HFF-Myc (cell line): ENCODE measurements around the gene TRPM4.

ENCODE experiments used
- DNase-seq: peaks from one replicate; pipeline ENCODE4 v3.0.0-alpha.2; 2011; ENCODE audit warnings: low read depth; ENCODE audit errors: extremely low read depth
- H3K4me3 ChIP-seq: replicated peaks from 2 replicates; pipeline ENCODE4 v1.5.1; 2011; ENCODE audit warnings: low read depth, mild to moderate bottlenecking, control low read depth, low read length
- TF ChIP-seq, protein P1 (sequence below): IDR thresholded peaks from 2 replicates; pipeline ENCODE4 v1.5.1; 2012; ENCODE audit warnings: mild to moderate bottlenecking, low read depth, low read length, control low read depth; ENCODE audit errors: missing control alignments

TRPM4 gene

DNA sequence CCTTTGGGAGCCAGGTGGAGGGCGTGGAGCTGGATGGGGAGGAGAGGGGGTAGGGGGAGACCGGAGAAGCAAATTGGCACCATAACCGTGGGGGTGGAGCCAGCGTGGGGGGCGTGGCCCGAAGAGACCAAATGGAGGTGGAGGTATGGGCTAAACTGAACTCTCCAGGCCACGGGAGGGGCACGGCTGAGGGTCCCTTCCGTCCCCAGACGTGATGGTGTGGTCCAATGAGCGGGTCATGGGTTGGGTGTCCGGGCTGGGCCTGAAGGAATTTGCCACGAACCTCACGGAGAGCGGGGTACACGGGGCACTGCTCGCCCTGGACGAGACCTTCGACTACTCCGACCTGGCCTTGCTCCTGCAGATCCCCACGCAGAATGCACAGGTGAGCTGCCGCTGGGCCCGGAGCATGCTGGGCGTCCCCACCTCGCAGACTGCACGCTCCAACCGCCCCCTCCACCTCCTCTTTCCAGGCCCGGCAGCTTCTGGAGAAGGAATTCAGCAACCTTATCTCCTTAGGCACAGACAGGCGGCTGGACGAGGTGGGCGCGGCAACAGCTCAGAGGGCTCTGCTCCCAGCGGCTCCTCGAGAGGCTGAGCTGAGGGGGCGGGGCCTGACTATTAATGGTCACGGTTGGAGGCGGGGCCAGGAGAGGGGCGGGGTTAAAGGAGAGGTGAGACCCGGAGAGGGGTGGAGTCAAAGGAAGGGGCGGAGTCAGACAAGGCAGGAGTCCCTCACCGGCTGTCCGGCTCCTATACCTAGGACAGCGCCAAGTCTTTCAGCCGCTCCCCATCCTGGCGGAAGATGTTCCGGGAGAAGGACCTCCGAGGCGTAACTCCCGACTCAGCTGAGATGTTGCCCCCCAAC lies 8.6 kb upstream of the TRPM4 start:
- H3K4me3 ChIP-seq = peak overlapping the region; percentile 93
- TF ChIP-seq, protein P1, sequence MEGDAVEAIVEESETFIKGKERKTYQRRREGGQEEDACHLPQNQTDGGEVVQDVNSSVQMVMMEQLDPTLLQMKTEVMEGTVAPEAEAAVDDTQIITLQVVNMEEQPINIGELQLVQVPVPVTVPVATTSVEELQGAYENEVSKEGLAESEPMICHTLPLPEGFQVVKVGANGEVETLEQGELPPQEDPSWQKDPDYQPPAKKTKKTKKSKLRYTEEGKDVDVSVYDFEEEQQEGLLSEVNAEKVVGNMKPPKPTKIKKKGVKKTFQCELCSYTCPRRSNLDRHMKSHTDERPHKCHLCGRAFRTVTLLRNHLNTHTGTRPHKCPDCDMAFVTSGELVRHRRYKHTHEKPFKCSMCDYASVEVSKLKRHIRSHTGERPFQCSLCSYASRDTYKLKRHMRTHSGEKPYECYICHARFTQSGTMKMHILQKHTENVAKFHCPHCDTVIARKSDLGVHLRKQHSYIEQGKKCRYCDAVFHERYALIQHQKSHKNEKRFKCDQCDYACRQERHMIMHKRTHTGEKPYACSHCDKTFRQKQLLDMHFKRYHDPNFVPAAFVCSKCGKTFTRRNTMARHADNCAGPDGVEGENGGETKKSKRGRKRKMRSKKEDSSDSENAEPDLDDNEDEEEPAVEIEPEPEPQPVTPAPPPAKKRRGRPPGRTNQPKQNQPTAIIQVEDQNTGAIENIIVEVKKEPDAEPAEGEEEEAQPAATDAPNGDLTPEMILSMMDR = no peak
- DNase-seq = peak; percentile 76

DNA sequence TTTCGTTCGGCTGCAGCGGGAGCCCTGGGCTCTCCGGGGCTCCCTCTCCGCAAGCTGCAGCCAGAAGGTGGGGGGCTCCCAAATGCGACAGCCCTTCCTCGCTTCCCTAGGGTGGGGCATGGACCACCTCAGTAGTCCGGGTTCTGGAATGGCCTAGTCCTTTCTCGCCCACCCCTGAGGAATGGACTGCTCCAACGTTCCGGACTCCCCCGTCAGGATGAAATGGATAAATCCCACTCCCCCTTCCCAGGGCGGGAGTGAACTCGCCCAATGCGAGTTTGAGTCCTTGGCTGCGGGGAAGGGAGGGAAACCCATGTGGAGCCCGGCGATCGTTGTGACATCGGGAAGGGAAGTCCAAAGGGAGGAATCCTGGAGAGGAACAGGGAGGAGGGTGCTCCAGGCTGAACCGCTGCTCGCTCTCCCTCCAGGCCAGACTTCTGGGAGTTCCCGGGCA lies 7.9 kb upstream of the TRPM4 start:
- TF ChIP-seq, protein P1 = no peak

DNA sequence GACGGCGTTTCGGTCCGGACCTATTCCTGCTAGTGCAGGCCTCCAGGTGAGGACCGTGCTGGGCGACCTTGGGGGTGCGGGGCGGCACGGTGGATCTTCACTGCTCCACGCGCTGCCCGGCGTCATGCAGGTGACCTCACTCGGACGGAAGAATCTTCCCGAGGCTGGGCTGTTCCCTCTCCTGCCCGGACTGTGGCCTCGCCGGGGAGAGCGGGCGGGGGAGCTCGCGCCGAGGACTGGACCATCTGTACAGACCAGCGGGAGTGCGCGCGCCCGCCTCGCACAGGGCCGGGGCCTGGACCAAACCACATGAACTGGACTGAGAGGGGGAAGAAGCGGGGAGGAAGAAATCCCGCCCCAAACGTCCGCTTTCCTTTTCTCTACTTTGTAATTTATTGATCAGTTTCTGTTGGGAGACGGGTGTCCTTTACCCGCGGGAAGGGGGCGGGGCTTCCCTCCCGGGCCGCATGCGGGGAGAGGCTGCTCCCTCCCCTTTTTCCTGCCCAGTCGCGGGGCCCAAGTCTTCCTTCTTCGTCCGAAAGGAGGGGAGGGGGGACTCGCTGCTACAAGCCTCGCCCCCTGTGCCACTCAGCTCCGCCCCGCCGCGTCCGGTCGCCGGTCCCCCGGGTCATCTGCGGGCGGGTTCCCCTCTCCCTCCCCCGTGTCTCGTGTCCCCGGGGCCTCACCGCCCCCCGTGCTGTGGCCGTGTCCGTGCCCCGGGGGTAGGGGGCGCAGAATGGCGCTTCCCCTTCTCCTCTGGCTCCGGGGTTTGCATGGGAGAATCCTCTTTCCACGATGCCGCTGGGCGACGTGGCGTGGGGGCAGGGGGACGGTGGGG lies 7.3 kb upstream of the TRPM4 start:
- peak overlapping the region; percentile 93 for H3K4me3 ChIP-seq
- no peak for DNase-seq

More for the DNA sequence above, 7.9 kb upstream of the TRPM4 start:
- no peak for DNase-seq
- peak overlapping the region; percentile 93 for H3K4me3 ChIP-seq

DNA sequence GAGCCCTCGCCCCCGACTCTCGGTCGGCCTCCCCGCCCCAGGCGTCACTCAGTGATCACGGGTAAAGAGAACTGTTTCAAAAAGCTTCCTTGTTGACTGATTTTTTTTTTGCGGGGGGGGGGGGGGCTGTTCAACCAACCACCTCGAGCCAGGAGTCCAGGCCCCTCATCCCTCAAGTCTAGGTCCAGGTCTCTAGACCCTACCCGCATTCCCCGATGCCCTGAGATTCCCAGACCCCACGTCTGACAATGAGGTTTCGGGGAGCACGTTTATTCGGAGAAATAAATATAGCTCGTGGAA lies 6.7 kb upstream of the TRPM4 start:
- TF ChIP-seq, protein P1 = no peak
- peak overlapping the region; percentile 93 for H3K4me3 ChIP-seq

More for the DNA sequence above, 7.3 kb upstream of the TRPM4 start:
- TF ChIP-seq, protein P1 = no peak

DNA sequence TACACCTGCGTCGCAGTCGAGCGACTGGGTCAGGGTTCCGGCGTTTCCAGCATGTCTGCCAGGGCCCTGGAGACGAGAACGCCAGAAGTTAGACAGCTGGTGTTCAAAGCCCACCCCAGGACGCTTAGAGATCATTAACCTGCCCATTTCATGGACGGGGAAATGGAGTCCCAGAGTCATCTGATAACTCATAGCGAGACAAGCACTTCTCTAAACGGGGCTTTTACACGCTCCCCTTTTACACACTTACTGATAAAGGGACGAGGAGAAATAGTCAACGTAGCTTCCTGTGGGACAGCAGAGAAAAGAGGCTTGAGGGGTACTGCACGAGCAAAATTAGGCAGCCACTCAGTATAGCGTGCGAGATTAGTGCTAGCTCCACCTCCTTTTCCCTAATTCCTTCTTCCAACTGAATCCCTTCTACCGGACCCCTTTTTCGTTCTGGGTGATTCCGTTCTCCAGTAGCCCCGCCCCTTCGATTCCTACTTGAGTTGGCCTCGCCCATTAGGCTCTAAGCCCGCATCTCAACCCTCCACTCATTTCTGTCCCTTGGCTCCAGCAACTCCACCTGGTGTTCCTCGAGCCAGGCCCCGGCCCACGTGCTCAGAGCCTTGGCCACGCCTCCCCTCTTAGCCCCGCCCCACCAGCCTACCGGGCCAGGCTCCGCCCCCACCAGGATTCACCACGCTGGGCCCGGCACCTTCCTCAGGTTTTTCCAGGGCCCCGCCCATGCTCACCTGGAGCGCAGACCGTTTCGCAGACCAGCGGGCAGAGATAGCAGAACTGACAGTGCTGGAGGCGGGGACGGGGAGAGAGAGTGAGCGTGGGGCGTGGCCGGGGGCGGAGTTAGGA lies 6.1 kb upstream of the TRPM4 start:
- H3K4me3 ChIP-seq = peak overlapping the region; percentile 93
- no peak for DNase-seq
- TF ChIP-seq, protein P1 = no peak

More for the DNA sequence above, 6.7 kb upstream of the TRPM4 start:
- no peak for DNase-seq

DNA sequence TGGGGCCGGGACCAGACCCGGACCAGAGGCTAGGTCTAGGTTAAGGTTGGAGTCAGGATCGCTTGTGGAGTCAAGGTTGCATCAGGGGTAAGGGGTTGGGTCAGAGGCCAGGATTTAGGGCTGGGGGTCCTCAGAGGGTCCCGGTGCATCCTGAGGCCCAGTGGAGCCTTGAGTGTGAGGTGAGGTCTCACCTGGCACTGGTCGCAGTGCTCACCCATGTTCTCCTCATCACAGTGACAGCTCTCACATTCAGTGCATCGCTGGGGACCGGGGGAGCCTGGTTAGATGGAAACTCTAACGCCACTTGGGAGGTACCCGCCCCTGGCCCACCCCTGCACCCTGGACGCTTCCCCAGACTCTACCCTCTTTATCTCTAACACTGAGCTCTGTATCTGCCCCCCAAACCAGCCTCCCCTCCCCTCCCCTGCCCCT lies 5.5 kb upstream of the TRPM4 start:
- no peak for DNase-seq
- TF ChIP-seq, protein P1 = no peak

More for the DNA sequence above, 5.5 kb upstream of the TRPM4 start:
- H3K4me3 ChIP-seq = no peak overlapping the region
